HG03097 (cell line): ENCODE data around the gene BACH1.

Experiments used
- ATAC-seq: cut with Tn5 transposase; IDR thresholded peaks from one replicate; pipeline ENCODE4 v1.9.1; 2021; ENCODE audit not compliant: unreplicated experiment, low FRiP score

BACH1 gene

DNA sequence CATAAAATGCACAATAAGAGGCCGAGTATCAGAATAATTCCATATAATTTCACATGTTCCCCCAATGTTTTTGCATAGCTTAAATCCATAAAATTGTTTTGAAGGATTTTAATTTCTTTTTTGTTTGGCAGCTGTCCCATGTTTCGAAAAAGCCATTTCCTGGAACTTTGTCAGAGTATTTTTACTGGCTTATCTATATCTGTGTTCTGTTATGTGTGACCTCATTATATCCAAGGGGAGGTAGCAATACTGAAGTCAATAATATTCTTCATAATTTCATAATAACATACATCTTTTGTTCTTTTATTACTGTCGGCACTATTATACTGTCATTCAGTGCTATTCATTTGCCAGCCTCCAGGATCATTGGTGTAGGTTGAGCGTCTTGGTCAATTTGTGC is 9.4 kb upstream of the BACH1 start:
- no peak for ATAC-seq

DNA sequence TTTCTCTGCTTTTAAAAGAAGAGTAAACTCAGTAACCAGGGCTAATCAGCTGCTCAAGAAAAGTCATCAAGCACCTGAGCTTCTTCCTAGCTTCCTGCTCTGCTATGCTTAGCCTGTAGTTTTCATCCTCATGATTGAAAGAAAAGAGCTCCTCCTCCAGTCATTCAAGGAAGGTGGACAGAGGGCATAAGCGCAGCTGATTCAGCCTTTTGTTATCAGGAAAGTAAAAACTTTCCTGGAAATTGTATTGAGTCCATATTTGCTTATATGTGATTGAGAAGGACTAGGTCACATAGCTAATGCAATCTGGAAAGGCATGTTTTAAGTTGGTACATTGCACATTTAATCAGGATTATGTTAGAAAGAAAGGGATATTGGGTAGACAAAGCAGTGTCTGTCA is 8.5 kb upstream of the BACH1 start:
- no peak for ATAC-seq

DNA sequence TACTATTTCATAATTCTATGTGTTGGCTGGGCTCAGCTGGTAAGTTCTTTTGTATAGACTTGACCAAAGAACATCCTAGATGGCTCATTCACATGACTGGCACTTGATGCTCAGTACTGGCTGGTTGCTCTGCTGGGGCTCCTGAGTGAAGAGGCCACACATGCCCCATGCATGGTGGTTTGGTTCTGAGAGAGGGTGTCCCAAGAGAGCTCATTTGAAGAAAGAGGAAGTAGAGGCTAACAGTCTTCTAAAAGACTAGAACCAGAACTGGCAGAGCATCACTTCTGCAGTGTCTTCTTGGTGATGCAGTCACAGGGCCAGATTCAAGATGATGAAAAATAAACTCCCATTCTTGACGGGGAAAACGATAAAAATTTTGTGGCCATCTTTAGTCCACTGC is 5.2 kb upstream of the BACH1 start:
- ATAC-seq, result peak; percentile 82

DNA sequence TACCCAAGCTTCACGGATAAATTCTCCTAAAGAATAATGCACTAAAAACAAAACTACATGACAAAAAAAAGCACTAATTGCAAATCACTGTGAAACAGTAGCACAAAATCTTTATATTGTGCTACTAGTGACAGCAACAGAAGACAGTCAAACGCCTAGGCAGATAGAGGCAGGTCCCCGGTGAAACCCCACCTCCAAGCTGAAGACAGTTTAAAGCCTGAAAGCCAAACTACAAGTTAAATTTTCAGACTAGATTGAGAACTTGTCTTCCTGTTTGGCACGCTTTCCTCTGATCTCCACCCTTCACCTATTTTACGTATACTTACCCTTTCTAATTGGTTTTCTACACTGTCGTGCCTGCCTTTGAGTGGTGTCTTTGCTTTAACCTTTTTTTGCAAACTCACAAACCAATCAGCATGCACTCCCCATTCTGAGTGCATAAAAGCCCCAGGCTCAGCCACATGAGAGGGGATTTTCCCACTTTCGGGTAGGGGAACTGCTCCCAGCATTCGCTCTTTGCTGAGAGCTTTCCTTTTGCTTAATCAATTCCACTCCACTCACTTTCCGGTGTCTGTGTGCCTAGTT is 3.6 kb upstream of the BACH1 start:
- ATAC-seq, result no peak

DNA sequence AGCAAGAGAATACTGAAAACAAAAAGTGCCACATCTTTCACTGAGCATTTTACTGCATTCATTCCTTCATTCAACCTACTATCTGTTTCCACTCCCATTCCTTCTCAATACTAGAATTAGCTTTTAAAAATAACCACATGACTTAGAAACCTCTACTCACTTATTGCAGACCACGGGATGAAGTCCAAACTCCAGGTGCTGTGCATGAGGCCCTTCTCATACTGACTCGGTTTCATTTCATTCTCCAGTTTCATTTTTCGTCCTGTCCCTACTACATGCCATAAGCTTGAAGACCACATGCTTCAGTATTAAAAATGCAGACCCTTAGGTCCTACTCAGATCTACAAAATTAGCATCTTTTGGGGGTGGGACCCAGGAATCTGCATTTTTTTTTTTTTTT is 2.3 kb upstream of the BACH1 start:
- no peak for ATAC-seq

DNA sequence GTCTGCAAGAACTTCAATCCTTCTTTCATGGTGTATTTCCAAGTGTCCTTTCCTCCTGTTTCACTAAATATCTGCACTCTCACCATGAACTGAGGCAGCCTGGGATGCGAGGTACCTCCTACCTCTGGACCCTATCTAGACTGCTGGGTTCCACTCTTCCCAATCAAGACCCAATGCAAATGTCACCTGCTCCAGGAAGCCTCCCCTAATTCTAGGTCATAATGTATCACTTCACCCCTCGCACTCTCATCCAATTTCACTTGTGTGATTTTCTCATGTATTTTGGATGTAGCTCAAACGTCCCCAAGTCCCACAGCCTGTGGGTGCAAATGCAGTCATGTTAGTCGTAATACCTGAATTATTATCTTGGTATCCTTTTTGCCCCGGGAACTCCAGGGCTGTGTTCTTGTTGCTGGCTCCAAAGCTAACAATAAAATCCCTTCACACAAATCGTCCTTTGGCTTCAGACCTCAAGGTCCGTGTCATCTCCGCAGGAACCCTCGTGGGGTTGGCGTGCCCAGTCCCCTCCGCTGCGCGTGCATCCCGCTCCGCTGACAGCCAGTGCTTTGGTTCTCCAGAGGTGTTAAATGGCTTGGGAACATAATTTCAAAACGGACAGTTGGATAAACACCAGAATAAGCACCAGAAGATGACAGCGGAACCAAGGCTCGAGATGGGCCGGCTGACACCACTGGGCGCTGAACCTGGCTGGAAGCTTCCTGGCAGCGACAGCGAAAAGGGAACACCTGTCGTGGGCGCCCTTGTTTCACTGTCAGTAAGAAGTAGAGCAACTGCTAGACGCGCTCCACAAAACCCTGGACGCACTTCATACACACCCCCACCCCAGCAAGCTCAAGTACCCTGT is 1.0 kb upstream of the BACH1 start:
- ATAC-seq, result no peak

DNA sequence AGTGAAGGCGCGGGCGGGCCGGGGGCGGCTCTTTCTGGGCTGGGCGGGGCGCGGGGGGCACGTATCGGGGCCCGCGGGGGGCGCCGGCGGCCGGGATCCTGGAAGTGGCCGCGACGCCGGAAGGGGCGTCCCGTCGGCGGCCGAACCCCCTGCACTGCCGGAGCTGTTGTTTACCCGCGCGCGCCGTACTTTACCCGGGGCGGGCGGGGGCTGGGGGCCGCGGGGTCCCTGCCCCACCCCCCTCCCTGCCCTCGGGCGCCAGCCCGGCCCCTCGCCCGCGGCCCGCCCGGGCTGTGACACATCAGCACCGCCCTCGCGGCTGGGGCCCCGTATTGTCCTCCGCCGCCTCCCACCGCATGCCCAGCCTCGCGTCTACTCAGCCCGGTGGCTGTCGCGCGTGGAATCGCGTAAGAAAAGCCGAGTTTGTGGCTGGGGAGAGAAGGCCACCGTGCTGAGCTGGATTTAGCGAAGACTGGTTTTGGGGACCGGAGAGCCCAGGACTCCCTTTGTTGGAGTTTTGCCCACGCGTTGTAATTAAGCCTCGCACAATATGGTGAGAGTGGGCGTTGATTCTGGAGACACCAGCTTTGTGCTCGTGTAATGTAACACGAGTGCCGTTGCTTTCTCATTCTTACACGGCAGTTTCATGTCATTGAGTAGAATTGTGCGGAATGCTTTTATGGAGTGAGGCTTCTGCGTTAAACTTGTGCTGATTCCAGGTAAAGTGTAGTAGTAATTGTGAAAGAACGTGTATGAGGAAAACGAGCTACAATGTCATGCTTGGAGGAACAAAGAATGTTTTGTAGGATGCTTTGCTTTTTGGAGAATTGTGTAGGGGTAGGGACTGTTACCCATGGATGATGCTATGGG is 559 bp downstream of the BACH1 start:
- peak; percentile 9 for ATAC-seq

DNA sequence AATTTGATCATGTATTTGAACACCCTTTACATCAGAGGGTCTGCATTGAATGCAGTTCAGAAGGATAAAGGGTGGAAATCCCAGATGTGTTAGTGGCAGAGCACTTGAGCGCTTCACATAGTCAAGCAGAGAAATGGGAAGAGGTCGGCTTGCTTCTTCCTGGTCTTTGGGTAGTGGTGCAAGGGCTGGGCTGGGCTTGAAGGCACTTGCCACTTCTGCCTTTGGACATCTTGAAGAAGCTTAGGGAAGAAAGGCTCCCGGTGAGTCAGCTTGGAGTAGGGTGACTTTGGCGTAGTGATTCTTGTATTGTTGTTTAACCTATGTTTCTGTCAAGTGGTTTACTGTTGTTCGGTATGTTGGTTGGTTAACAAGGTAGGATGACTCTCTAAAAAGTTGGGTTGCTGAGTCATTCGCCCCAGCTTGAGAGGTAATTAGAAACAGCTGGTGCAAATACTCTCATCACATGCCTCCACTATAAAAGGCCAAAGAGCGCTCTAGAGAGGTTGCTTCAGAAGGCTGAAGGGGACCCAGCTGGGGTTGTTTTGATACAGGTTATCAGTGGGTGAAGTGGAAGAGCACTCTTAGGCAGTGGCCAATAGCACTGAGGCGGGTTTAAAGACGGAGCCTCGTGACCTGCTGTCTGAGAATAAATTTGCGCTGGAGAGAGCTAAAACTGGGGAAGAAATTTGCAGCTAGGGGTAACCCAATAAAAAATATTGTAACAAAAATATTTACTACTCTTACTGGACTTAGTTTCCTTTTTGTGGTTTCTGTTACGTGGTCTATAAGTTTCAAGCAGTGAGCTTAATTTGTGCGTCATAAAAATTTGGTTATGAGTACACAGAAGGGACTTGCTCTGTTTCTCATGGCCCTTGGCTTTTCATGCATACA is 1.4 kb downstream of the BACH1 start:
- peak; percentile 63 for ATAC-seq

DNA sequence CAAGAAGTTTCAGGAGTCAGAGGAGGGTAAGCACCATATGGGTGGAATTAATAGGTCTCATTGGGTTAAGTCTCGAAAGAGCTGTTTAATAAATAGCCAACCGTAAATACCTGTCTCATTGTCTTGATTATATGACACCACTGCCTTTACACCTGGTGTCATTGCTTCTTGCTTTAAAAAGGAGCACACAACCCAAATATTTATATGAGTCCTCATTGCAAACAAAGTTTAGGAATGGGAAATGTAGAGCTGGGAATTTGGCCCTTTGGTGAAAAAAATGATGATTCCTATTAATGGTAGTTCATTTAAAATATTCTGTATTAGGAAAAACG is 2.1 kb downstream of the BACH1 start:
- ATAC-seq, result no peak

DNA sequence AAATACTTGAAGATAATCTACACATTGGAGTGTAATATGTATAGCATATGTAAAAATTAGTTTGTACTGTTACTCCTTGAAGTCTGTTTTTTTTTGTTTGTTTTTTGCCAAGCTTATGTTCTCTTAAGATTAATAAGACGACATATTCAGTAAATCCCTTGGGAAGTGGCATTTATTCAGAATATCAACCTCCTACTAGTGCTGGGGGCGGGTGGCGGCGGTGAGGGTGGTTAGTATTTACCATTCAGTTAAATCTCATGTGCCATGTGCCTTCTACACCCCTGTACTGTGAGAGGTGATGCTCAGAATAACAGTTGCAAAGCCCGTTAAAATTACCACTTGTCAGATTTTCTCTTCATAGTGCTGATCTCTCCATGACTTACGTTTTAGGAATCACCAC is 3.0 kb downstream of the BACH1 start:
- ATAC-seq, result no peak

DNA sequence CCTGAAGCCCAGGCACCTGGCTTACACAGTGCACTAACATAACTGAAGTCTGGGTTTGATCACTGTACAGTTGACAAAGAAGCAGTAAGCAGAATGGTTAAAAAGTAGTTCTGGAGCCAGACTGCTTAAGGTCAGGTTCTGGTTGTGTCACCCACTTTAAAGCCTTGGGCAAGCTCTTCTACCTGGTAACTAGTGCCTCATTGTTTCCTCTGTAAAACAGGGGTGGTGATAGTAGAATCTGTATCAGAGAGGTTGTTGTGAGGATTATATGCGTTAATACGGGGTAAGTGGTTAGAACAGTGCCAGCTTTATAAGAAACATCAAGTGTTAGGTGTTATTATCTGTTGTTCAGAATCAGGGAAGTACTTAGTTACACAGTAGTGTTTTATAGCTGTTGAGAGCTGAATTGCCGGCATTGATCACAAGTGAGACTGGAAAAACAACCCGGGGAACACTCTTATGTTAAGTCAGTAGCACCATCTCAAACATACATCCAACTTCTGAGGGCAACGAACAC is 3.7 kb downstream of the BACH1 start:
- no peak for ATAC-seq

DNA sequence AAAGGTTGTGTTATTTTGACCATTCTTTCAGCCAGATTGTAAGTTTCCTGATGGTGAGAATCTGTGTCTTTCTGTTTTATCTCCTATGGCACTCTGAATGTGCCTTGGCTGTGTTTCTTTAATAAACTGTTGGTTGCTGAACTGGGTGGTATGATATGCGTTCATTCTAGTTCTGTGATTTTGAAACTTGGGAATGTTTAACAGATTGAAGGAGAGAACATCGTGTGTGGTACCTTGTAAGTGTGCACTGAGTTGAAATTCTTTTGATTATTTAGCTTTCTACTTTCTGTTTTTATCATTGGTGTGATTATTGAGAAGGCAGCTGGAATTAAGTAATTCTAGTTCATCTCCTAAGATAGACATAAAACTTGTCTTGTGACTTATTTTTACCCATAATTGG is 4.6 kb downstream of the BACH1 start:
- ATAC-seq, result no peak

DNA sequence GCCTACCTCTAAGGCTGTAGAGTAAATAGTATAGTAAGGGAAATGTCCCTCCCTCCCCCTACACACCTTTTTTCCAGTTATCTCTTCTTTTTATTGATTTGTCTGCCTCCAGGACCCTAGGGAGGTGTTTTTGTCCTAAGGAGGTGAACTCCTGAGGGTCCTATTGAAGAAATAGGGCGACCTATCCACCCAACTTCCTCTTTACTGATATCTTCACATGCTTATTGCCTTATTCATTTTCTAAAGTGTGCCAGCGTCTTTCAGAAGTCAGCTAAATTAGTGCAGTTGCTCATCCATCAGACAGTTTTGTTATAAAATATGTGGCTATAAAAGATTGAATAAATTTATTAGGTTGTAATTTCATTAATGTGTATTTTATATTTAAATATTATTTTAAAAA is 5.9 kb downstream of the BACH1 start:
- no peak for ATAC-seq

DNA sequence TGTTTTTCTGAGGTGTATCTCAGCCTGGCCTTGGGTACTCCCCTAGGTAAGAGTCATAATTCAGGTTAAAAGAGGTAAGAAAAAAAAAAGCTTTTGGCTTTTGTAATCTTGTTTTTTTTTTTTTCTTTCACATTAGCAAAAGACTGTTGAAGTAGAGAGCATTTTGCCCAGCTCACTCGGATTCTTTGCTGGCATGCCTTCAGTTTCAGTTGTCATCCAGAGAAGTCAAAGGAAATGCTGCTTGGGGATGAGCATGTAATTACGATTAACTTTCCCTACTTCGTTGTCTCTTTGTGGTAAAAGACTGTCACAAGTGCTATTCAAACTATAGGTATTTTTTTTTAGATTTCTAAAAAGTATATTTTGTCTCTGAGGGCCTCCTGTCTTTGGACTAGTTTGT is 6.3 kb downstream of the BACH1 start:
- no peak for ATAC-seq

DNA sequence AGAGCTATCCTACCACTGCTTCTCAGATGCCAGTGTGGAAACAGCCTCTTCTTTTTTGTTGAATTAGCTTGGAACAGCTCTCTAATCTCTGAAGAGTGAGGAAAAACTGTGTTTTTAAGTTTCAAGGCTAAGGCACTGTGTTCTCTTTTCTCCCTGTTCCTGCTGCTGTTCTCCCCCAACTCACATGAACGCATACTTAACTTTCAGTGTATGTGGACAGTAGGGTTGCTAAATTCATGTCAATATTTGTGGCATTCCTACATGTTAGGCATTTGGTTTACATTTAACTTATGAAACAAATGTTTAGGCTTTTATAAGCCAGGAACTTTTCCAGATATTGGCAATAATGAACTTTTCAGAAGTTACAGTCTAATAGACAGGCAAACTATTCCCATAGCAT is 6.8 kb downstream of the BACH1 start:
- ATAC-seq, result no peak

DNA sequence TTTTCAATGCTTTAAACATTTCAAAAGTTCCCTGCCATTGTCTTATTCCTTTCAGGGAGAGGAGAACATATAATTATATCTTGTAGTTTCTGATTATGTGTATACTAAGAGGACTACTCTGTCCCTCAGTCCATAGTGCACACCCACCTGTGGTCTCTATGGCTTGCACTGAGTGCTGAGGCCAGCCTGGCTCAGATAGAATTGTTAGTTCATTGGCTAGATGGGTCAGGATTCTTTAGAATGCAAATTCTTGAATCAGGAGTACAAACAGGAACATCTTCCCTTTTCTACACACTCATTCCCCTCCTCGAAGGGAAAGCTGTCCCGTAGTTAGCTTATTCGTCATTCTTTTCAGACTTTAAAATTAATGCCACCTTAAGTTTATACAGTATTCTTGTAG is 8.2 kb downstream of the BACH1 start:
- ATAC-seq, result no peak

DNA sequence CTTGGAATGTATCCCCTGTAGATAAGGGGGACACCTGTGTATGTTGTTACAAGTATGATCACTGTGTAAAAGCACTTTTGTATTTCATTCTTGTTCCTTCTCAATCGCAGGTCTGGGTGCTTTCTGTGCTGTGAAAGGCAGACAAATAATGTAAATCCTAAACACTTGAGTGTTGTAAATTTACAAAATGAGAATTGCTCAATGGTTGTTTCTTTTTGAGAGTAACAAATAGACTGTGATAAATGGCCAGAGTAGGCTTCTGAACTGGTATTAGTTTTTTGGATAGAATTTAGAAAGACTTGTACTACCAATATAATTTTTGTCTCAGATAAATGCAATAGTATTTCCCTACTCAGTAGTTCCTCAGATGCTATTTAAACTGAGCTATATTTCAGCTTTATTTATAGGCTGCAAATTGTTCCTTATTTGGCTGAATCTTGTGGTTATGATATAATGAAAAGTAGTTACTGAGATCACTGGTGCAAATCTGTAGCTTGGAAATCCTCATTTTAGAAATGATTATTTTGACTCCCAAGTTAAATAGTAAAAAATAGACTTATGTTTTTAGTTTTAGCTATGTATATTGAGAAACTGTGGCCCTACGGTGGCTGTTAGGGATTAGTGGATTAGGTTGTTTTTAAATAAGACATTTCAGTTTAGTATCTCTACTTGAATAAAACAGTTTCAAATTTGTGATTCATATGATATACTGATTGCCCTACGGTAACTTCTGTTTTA is 9.2 kb downstream of the BACH1 start:
- ATAC-seq, result no peak

DNA sequence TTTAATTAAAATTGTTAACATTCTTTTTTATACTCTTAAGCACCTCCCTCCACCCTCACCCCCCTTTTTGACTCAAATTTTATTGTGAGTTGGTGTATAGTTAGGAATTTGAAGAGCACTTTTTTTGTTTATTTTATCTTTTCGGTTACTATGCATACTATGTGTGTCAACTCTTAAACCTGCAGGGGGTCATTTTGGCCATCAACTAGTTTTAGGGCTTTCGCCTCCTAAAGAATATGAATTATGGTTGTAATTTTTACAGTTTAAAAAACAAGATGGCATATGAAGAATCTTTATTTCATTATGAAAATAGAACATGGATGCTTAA is 9.7 kb downstream of the BACH1 start:
- no peak for ATAC-seq

DNA sequence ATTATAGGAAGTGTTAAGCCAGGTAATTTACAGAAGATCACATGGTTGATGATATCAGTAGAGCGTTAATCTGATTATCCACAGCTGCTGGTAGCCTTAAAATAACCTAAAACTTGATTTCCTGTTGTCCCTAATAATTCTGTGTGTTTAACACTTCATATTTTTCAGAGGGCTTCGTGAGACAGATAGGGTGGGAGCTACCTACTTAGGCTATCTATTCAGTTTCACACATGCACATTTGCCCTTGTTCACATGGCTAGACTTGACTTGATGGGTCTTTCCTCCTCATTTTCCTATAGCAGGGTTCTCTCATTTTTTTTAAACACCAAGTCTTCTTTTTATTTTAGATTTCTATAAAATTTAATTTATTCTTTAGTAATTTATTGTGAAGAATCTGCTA is 11.0 kb downstream of the BACH1 start:
- ATAC-seq, result no peak

DNA sequence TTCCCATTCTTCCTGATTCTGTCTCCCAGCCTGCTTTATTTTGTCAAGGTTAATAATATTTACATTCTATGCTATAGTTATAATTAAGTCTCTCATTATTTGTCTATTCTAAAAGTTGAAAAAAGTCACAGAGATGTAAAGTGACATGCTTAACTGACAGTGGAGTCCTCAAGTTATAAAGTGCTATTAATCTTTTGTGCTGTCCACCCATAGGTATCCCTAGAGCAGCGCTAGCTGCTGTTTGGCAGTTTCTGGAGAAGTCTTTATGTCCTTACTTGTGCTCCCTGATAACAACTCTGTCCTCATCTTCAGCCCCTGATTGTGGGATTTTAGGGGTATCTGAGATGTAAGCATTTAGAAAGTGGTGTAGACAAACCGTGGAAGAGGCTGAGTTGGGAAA is 13.1 kb downstream of the BACH1 start:
- no peak for ATAC-seq
